Measurements from ENCODE around the gene SSX4B.
"Not testable (repeated sequence)": the region's sequence is repeated elsewhere in the genome, so short reads cannot be mapped to it uniquely, and the experiment has no call there.

The SSX4B gene

GRCh38 chrX:48411860-48412259, at the start of gene SSX4B:
Gene SSX4B, minus strand, starts transcription at chrX:48411960. Its CDS starts 588 bp downstream, at chrX:48411372.
- DNase-seq: not testable (repeated sequence)

DNA sequence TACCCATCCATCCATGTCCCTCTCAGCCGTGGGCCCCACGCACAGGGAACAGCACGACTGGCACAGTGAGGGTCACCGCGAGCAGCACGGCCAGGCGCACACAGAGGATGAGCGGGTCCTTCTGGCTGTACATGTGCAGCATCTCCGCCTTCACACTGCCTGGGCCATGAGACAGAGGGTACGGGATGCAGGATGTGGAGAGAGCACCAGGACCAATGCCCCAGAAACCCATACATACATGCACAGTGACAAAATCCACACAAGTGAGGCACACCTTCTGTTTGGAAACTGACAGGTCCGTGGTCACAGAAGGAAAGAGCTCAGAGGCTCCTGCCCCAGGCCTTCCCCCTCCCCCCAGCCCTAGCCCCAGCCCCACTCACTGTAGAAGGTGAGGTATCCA, 48.8 kb upstream of the SSX4B start:
- no peak for DNase-seq

DNA sequence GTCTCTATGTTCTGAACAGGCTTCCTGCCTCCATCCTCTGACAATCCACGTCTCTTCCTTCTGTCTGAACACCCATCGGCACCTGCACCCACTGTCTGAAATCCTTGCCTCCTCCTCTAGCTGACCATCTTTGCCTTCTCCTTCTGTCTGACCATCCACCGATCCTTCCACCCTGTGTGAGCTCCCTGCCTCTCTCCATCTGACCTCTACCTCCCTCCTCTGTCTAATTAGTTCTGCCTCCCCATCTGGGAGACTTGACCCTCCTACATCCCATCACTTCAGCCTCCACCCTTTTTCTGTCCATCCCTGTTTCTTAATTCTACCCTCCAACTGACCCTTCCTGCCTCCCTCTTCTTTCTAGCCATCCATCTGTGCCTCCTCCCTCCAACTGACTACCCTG, 48.3 kb upstream of the SSX4B start:
- DNase-seq: no peak

DNA sequence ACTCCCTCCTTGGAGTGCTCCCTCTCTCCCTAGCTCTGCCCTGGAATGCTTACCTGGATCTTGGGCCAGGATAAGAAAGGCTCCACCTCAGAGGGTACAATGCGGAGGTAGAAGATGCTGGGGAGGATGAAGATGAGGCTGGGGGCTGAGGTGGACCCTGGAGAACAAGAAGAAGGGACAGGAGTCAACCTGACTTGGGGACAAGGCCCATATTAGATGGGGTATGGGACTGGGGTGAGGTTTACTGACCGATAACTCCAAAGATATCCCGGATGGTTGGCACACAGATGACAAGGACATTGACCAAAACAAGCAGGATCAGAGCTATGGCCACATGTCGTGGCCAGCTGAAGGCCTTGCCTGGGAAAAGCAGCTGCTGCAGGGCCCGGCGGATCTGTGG, 47.7 kb upstream of the SSX4B start:
- no peak for DNase-seq

- no peak for DNase-seq
Measured at GRCh38 chrX:48458711-48459110, 47.0 kb upstream of the SSX4B start.

DNA sequence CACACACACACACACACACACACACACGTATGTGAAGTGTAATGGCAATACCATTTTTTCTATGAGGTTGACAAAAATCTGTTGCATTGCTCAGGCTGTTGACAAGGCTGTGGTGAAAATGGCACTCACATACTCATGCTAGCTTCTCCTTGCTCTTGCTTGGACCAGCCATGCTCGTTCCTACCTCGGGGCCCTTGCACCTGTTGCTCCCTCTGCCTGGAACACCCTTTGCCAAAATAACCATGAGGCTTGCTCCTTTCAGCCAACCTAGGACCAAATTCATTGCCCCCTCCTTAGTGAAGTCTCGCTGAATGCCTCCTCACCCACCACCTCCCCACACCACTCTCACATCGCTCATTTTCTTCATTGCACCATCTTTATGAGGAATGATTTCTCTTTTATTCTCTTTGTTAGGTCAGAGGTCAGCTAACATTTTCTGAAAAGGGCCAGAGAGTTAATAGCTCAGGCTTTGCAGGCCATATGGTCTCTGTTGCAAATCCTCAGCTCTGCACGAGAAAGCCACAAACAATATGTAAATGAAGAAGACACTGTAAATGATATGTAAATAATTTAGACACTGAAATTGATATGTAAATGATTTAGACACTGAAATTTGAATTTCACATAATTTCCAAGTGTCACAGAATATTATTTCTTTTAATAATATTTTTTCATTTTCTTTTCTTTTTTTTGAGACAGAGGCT, 45.0 kb upstream of the SSX4B start:
- DNase-seq: no peak

- no peak for DNase-seq
Measured at GRCh38 chrX:48451708-48452107, 39.9 kb upstream of the SSX4B start.

DNA sequence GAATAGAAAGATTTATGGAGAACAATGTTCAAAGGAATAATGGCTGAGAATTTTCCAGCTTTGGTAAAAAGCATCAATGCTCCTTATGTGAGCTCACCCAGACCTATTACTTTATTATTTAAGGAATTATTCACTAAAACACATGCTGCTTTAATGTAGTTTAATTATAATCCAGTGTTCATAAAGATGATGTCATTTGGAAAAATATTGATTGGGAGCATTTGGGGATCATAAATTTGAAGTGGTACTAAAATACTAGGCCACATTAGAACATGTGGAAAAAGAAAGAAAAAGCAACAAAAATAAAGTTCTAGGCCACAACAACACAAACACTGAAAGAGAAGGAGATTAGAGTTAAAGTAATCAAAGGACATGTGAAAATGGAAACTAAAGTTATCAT, 38.3 kb upstream of the SSX4B start:
- DNase-seq: no peak

DNA sequence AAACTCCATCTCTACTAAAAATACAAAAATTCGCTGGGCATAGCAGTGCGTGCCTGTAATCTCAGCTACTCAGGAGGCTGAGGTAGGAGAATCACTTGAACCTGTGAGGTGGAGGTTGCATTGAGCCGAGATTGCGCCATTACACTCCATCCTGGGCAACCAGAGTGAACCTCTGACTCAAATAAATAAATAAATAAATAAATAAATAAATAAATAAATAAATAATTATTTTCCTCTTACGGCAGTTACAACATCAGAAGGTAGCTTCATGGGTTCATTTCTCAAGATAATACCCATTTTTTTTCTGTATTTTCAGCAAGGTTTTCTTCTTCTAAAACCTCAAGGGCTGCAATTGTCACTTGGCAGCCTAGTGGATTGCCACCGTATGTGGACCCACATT, 35.4 kb upstream of the SSX4B start:
- not testable (repeated sequence) for DNase-seq

DNA sequence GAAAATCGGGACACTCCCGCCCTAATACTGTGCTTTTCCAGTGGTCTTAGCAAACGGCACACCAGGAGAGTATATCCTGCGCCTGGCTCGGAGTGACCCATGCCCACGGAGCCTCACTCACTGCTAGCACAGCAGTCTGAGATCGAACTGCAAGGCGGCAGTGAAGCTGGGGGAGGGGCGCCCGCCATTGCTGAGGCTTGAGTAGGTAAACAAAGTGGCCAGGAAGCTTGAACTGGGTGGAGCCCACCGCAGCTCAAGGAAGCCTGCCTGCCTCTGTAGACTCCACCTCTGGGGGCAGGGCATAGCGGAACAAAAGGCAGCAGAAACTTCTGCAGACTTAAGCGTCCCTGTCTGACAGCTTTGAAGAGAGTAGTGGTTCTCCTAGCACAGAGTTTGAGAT, 22.0 kb upstream of the SSX4B start:
- DNase-seq: not testable (repeated sequence)

GRCh38 chrX:48430166-48430565, 18.4 kb upstream of the SSX4B start:
- DNase-seq: not testable (repeated sequence)

GRCh38 chrX:48429606-48430005, 17.8 kb upstream of the SSX4B start:
- DNase-seq: not testable (repeated sequence)

- DNase-seq: not testable (repeated sequence)
Measured at GRCh38 chrX:48427027-48427716, 15.4 kb upstream of the SSX4B start.

- not testable (repeated sequence) for DNase-seq
Measured at GRCh38 chrX:48397825-48398224, 13.9 kb downstream of the SSX4B start.

- not testable (repeated sequence) for DNase-seq
Measured at GRCh38 chrX:48396931-48397330, 14.8 kb downstream of the SSX4B start.

DNA sequence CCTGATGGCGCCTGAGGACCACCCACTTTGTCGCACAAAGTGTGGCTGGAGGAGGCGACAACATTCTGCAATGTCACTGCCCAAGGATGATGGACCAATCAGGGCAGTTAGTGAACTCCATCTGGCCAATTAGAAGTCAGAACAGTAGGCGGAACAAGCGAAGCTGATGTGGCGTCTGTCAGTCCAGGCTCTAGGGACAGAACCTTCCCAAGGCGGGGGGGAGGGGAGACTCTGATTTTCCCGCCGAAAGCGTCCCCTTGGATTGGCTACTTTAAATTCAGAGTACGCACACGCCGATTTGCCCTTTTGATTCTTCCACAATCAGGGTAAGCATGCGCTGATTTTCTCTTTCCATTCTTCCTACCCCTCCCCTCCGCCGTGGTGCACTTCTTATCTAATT, 28.5 kb downstream of the SSX4B start, which contains the start of gene SSX4:
Gene SSX4, plus strand, starts transcription at position 301 of the 400 bp plus-strand sequence. CDS start 515 bp downstream, outside the sequence.
- not testable (repeated sequence) for DNase-seq

DNA sequence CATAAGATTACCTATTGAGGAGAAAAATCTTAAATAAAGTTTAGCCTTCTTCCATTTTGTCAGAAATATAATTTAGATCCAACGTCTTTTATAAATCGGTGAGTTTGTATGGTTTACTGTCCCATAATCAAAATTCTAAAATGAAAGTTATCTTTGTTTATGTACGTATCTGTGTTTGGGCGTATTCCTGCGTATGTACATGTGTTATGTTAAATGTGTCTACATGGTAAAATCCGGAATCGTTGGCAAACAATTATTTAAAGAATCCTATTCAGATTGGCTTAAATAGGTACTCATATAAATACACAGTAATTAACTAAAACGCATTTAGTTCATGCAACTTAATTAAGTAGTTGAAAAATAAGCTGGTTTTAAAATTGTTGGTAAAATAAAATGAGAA, 41.4 kb downstream of the SSX4B start:
- not testable (repeated sequence) for DNase-seq

DNA sequence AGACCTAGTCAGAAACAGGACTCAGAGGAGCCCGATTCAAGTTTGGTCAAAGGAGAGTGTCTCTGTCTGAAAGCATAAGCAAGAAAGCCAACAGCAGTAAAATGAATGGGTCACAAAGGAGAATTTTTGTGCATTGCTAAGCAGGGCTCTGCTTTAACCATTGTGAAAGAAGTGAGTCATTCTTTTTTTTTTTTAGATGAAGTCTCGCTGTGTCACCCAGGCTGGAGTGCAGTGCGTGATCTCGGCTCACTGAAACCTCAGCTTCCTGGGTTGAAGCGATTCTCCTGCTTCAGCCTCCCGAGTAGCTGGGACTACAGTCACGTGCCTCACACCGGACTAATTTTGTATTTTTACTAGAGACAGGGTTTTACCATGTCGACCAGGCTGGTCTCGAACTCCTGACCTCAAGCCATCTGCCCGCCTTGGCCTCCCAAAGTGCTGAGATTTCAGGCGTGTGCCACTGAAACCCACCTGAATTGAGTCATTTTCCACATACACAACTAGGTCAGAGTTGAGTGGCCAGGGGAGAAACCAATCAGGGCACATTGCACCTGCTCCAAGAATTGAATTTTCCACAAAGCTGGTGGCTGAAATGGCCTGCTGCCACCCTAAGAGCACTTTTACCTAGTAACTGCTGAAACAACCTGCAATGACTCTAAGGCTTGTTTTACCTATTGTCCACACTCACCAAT, 43.9 kb downstream of the SSX4B start:
- not testable (repeated sequence) for DNase-seq

DNA sequence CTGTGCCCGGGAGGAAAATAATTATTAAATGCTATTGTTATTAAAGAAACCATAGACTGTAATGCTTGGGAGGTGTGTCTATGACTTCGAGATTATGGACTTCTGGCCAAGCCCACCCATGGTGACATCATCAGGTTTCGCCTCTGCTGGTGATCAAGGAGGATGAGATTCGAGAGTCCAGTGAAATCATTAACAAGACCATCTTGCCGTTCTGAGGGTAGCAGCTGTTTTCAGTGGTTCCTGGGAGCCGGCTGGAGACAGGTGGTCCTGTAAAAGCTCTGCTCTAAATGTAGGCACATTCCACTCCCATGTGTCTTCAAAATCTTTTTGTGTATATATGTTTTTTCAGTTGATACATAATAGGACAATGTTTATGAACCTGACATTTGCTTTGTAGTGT, 52.5 kb downstream of the SSX4B start:
- not testable (repeated sequence) for DNase-seq

GRCh38 chrX:48357681-48358080, 54.1 kb downstream of the SSX4B start:
- no peak for DNase-seq

GRCh38 chrX:48356315-48357094, 55.3 kb downstream of the SSX4B start, which contains the start of gene SSX3:
Gene SSX3, minus strand, starts transcription at chrX:48356703. Its CDS starts 1,454 bp downstream, at chrX:48355249.
- DNase-seq: not testable (repeated sequence)

Measured in fibroblast of skin of right biceps (primary cell).